DOHH2 (cell line): ENCODE data around the gene NEURL1B.

Experiments
- H3F3A ChIP-seq: fragments of 200-600 bp; sonication (generic), shearing (Covaris generic); 2 replicates; pipeline ENCODE4 v1.6.0; 2016; ENCODE audit warnings: antibody characterized with exemption, mild to moderate bottlenecking; ENCODE audit not compliant: control insufficient read depth, insufficient read depth
- H3K27ac ChIP-seq: fragments of 200-600 bp; sonication (generic); 2 replicates; pipeline ENCODE4 v1.5.1; 2014; ENCODE audit warnings: low read depth, mild to moderate bottlenecking, low read length, moderate library complexity
- H3K27me3 ChIP-seq: fragments of 200-600 bp; sonication (generic); 2 replicates; pipeline ENCODE4 v1.6.1; 2014; ENCODE audit warnings: mild to moderate bottlenecking, low read length, mixed read lengths; ENCODE audit not compliant: control insufficient read depth
- H3K36me3 ChIP-seq: fragments of 200-600 bp; sonication (generic); 2 replicates; pipeline ENCODE4 v1.6.1; 2014; ENCODE audit warnings: mild to moderate bottlenecking, low read length, moderate library complexity, mixed read lengths; ENCODE audit not compliant: control insufficient read depth
- H3K4me1 ChIP-seq: fragments of 200-600 bp; sonication (generic); 2 replicates; pipeline ENCODE4 v1.6.1; 2014; ENCODE audit warnings: mild to moderate bottlenecking, low read length, mixed read lengths; ENCODE audit not compliant: control insufficient read depth
- H3K4me2 ChIP-seq: fragments of 200-600 bp; sonication (generic); 2 replicates; pipeline ENCODE4 v1.6.0; 2014; ENCODE audit warnings: mild to moderate bottlenecking, low read length, moderate library complexity
- H3K4me3 ChIP-seq: fragments of 200-600 bp; sonication (generic); 2 replicates; pipeline ENCODE4 v1.5.1; 2014; ENCODE audit warnings: mild to moderate bottlenecking, low read length, mixed read lengths
- H3K79me2 ChIP-seq: fragments of 200-600 bp; sonication (generic); 2 replicates; pipeline ENCODE4 v1.6.1; 2014; ENCODE audit warnings: mild to moderate bottlenecking, low read length, mixed read lengths; ENCODE audit not compliant: control insufficient read depth
- H3K9me2 ChIP-seq: fragments of 200-600 bp; sonication (generic); replicated peaks from 2 replicates; pipeline ENCODE4 v1.6.1; 2014; ENCODE audit warnings: mild to moderate bottlenecking, low read length, mixed read lengths; ENCODE audit not compliant: control insufficient read depth
- H3K9me3 ChIP-seq: fragments of 200-600 bp; sonication (generic); 2 replicates; pipeline ENCODE4 v1.6.1; 2014; ENCODE audit warnings: antibody characterized with exemption, low read length, mixed read lengths; ENCODE audit not compliant: control insufficient read depth, insufficient read depth
- H4K20me1 ChIP-seq: fragments of 200-600 bp; sonication (generic); 2 replicates; pipeline ENCODE4 v1.6.0; 2014; ENCODE audit warnings: low read depth, mild to moderate bottlenecking, antibody characterized with exemption, low read length, moderate library complexity; ENCODE audit not compliant: control insufficient read depth, insufficient read depth
- EZH2phosphoT487 ChIP-seq: fragments of 200-600 bp; sonication (generic); IDR thresholded peaks from 2 replicates; pipeline ENCODE4 v1.6.1; 2017; ENCODE audit warnings: borderline replicate concordance, mild to moderate bottlenecking, antibody characterized with exemption, low read length, moderate library complexity, mixed read lengths
- TF ChIP-seq, protein P1 (sequence below): fragments of 200-600 bp; sonication (generic); IDR thresholded peaks from one replicate; pipeline ENCODE4 v1.5.1; 2014; ENCODE audit warnings: antibody characterized with exemption, mild to moderate bottlenecking, low read depth, low read length; ENCODE audit not compliant: poor library complexity, severe bottlenecking

Gene NEURL1B

DNA sequence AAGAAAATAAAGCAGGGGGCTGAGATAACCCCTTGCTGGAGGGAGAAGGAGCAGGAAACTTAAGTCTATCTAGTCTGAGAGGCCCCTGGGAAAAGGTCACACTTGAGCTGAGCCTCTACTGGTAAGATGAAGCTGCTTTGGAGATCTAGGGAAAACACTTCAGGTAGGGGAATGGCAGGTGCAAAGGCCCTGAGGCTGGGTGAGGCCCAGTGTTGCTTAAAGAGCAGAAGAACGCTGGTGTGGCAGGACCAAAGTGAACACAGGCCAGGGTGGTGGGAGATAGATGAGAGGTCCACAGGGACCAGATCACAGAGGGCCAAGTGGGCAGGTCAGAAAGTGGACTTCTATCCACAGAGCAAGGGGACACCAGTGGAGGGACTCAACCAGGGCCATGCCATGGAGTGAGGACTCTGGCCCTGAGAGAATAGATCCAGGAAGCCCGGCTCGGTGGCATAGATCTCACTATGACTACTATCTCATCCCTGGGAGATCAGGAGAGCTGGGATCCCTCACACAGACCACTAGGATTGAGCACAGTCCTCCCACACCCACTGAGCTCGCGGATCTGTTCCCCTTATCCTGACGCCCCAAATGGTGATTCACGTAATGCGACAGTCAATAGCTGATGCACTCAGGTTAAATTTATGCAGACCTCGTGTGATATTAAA, 17.6 kb upstream of the NEURL1B start:
- Histone ChIP-seq H4K20me1 (no peaks in the 10 kb centered on the region), H3K4me1 (no peaks in the 10 kb centered on the region), H3K27ac (no peak overlapping the region), H3K4me3 (no peak overlapping the region), H3F3A (no peaks in the 10 kb centered on the region), H3K4me2 (no peak overlapping the region), H3K27me3 (peaks cover 2% of the 10 kb centered on the region), H3K36me3 (no peaks in the 10 kb centered on the region), H3K9me2 (no peaks in the 10 kb centered on the region), H3K9me3 (no peaks in the 10 kb centered on the region), H3K79me2 (no peaks in the 10 kb centered on the region)
- no peak for TF ChIP-seq EZH2phosphoT487

GRCh38 chr5:172624083-172624995, 16.7 kb upstream of the NEURL1B start:
- Histone ChIP-seq H4K20me1 (no peaks in the 10 kb centered on the region), H3F3A (no peaks in the 10 kb centered on the region), H3K4me2 (no peak overlapping the region), H3K36me3 (no peaks in the 10 kb centered on the region), H3K27me3 (peaks cover 4% of the 10 kb centered on the region), H3K79me2 (no peaks in the 10 kb centered on the region), H3K4me3 (no peak overlapping the region), H3K4me1 (no peaks in the 10 kb centered on the region), H3K9me2 (no peaks in the 10 kb centered on the region), H3K9me3 (no peaks in the 10 kb centered on the region), H3K27ac (no peak overlapping the region)
- TF ChIP-seq EZH2phosphoT487, result no peak
- TF ChIP-seq, protein P1, sequence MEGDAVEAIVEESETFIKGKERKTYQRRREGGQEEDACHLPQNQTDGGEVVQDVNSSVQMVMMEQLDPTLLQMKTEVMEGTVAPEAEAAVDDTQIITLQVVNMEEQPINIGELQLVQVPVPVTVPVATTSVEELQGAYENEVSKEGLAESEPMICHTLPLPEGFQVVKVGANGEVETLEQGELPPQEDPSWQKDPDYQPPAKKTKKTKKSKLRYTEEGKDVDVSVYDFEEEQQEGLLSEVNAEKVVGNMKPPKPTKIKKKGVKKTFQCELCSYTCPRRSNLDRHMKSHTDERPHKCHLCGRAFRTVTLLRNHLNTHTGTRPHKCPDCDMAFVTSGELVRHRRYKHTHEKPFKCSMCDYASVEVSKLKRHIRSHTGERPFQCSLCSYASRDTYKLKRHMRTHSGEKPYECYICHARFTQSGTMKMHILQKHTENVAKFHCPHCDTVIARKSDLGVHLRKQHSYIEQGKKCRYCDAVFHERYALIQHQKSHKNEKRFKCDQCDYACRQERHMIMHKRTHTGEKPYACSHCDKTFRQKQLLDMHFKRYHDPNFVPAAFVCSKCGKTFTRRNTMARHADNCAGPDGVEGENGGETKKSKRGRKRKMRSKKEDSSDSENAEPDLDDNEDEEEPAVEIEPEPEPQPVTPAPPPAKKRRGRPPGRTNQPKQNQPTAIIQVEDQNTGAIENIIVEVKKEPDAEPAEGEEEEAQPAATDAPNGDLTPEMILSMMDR, result no peak

- TF ChIP-seq, protein P1, result no peak
These were observed 15.8 kb upstream of the NEURL1B start for GRCh38 chr5:172624996-172625964.

More at GRCh38 chr5:172624996-172625964, 15.8 kb upstream of the NEURL1B start:
- Histone ChIP-seq H3K4me1 (no peaks in the 10 kb centered on the region), H3K79me2 (no peaks in the 10 kb centered on the region), H3K4me3 (no peak overlapping the region), H3K36me3 (no peaks in the 10 kb centered on the region), H3F3A (no peaks in the 10 kb centered on the region), H3K9me2 (no peaks in the 10 kb centered on the region), H3K27ac (no peak overlapping the region), H4K20me1 (no peaks in the 10 kb centered on the region), H3K27me3 (peaks cover 4% of the 10 kb centered on the region), H3K9me3 (no peaks in the 10 kb centered on the region), H3K4me2 (no peak overlapping the region)
